HCEC 1CT (cell line): ENCODE data around the gene SEMA6B.
"Not testable (repeated sequence)": the region's sequence is repeated elsewhere in the genome, so short reads cannot be mapped to it uniquely, and the experiment has no call there.

ENCODE experiments used
- DNase-seq: peaks from one replicate; pipeline ENCODE4 v3.0.0-alpha.2; 2017

Gene SEMA6B

GRCh38 chr19:4559569-4559968 is at the start of gene SEMA6B:
Gene SEMA6B, minus strand, starts transcription at chr19:4559684. Its CDS starts 1,227 bp downstream, at chr19:4558457.
- peak; percentile 21 for DNase-seq

DNA sequence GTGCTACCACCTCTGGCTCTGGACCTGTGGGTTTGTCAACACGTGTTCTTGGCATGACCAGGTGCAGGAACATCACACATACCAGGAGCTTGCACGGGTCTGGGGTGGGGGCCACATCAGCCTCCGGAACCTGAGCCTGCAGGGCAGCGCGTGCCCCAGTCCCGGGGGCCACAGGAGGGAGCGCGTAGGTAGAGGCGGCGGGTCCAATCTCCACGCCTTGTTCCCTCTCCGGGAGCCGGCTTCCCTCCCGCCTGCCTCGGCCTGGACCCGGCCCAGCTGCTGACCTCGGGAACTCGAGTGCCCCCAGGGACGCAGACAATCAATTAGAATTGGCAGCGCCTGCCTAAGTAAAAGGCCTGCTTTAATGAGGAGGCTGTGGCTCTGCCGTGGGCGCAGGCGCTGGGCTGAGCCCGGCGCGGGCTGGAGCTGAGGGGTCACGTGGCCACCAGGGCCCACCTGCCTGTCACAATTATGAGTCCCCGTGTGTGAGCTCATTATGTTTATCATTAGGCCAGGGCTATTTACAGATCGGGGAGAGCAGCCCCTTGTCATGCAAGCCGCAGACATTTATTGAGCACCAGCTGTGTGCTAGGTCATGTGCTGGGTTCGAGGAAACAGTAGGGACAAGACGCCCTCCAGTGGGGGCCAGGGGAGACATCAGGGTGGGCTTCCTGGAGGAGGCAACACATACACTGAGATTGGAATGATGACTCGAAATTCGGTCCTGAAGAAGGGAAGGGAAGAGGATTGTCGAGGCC is 47.6 kb upstream of the SEMA6B start:
- DNase-seq: no peak

DNA sequence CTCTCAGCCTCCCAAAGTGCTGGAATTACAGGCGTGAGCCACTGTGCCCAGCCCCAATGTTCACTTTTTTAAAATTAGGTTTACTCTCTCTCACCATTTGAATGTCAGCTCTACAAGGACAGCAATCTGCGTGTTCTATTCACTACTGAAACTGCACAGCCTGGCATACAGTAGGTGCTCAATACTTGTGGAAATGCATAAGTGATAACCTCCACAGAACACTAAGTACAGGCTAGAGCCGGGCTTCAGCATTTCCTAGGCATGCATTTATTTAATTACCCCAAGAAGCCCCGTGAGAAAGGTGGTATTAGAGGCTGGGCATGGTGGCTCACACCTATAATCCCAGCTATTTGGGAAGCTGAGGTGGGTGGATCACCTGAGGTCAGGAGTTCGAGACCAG is 46.7 kb upstream of the SEMA6B start:
- no peak for DNase-seq

- DNase-seq: no peak
Measured at GRCh38 chr19:4604912-4605311, 45.4 kb upstream of the SEMA6B start.

GRCh38 chr19:4602915-4603314 is 43.4 kb upstream of the SEMA6B start:
- DNase-seq: no peak

- no peak for DNase-seq
Measured at GRCh38 chr19:4602173-4602788, 42.8 kb upstream of the SEMA6B start.

DNA sequence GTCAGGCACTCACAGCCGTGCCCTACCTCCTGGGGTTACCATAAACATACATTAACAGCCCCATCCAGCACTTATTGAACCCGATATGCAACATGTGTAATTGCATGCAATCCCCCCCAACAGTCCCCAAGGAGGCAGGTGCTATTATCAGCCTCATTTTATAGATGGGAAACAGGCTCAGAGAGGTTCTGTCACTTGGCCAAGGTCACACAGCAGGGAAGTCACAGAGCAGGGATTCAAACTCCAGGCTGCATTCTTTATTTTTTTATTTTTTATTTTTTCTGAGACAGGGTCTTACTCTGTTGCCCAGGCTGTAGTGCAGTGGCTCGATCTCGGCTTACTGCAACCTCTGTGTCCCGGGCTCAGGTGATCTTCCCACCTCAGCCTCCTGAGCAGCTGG is 41.4 kb upstream of the SEMA6B start:
- DNase-seq: no peak

GRCh38 chr19:4600082-4600481 is 40.6 kb upstream of the SEMA6B start:
- DNase-seq: no peak

- no peak for DNase-seq
Measured at GRCh38 chr19:4598712-4599111, 39.2 kb upstream of the SEMA6B start.

DNA sequence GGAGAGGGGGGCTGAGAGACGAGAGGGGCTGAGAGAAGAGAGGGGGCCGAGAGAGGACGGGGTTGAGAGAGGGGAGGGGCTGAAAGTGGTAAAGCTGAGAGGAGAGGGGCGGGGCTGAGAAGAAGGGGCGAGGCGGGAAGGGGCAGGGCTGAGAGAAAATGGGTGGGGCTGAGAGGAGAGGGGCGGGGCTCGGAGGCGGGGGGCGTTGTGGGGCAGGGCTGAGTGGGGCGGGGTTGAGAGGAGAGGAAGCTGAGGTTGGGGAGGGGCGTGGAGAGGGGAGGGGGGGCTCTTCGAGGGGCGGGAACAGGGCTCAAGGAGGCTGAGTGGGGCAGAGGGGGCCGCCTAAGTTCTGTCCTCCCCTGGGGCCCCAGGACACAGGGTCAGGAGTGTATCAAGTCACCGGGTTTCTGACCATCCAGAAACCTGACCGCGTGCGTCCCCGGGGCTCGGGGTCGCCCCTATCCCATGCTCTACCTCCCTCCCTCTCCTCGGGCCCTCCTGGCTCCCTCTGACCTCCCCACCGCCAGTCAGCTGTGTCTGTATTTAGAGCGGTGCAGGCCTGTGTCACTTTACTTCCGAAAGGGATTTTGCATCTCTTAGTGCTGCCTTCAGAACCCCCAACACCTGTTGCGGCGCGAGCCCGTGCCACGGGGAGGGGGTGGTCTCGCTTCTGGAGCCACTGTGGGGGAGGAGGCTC is 38.6 kb upstream of the SEMA6B start:
- peak; percentile 36 for DNase-seq

- DNase-seq: no peak
Measured at GRCh38 chr19:4597278-4597974, 37.9 kb upstream of the SEMA6B start.

DNA sequence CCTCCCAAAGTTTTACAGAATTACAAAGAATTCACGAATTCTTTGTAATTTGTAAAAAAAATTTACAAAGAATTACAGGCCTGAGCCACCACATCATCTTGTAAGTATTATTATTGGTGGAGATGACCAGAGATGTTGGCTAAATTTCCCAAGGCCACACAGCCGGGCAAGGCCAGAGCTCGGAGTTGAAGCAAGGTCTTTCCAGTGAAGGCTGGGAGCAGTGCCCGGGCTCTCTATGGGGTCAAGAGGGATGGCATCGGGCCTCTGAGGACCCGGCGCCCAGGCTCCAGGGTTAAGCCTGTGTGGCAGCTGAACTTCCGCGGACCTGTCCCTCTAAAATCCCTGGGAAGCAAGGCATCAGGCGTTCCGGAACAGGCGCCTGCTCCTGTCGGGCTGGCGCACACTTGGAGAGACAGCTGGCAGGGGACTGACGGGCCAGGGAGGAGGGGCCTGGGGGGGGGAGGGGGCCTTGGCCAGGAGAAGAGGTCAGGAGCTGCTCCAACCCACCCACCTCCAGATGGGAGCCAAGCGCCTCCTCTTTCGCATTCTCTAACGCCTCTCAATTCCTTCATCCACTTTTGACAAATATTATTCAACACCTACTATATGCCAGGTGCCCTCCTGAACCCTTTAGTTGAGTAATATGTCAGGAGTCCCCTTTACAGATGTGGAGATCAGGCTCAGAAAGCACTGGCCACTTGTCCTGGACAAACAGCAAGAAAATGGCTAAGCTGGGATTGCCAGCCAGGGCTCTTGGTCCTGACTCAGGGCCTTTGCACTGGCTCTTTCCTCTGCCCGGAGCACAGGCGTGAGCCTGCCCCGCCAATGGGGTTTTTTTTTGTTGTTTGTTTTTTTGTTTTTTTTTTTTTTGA is 36.8 kb upstream of the SEMA6B start:
- DNase-seq: no peak

- DNase-seq: not testable (repeated sequence)
Measured at GRCh38 chr19:4595158-4595557, 35.7 kb upstream of the SEMA6B start.

DNA sequence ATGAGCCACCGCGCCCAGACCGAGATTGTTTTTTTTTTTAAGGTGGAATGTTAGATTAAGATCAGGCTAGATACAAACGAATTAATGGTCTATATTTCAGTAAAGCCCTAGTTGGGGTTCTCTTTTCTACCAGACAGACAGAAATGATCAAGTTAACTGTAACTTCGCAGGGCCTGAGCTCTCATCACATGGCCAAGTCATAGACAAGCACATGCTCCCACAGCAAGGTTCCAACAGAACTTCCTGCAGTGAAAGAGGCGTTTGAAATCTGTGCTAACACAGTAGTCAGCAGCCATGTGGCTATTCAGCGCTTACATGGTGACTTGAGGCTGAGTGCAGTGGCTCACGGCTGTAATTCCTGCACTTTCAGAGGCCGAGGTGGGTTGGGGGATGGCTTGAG is 34.7 kb upstream of the SEMA6B start:
- DNase-seq: no peak

GRCh38 chr19:4593409-4593851 is 33.9 kb upstream of the SEMA6B start:
- peak; percentile 90 for DNase-seq

- DNase-seq: no peak
Measured at GRCh38 chr19:4592445-4592844, 33.0 kb upstream of the SEMA6B start.

DNA sequence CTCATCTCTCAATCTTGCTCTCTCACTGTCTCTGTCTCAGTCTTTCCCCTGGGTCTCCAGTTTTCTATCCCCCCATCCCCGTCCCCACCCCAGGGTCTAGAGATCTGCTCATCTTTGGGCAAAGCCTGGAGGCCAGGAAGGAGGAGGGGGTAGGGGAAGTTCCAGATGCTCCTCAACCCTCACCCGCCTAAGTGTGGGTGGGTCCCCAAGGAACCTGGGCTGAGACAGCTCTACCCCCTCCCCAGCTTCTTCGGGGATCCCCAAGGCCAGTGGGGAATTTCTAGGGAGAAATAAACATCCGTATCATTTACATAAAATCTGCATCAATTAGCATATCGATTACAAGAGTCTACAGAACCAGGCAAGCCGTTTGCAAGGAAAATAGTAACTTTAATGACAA is 31.8 kb upstream of the SEMA6B start:
- no peak for DNase-seq

GRCh38 chr19:4590559-4590958 is 31.1 kb upstream of the SEMA6B start:
- no peak for DNase-seq

GRCh38 chr19:4589579-4590410 is 30.3 kb upstream of the SEMA6B start:
- peak; percentile 20 for DNase-seq

DNA sequence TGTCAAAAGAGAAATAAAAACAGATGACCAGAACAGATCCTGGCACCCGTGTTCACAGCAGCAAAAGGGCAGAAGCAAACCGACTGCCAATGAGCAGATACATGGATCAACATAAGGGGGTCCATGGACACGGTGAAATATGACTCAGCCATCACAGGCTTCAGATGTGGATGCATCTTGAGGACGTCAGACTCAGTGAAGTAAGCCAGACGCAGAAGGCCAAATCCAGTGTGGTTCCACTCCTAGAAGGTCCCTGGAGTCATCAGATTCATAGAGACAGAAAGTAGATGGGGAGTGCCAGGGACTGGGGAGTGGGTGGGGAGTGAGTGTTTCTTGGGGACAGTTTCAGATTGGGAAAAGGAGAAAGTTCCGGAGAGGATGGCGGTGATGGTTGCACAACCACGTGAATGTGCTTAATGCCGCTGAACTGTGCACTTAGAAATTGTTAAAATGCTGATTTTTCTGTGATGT is 28.8 kb upstream of the SEMA6B start:
- no peak for DNase-seq

DNA sequence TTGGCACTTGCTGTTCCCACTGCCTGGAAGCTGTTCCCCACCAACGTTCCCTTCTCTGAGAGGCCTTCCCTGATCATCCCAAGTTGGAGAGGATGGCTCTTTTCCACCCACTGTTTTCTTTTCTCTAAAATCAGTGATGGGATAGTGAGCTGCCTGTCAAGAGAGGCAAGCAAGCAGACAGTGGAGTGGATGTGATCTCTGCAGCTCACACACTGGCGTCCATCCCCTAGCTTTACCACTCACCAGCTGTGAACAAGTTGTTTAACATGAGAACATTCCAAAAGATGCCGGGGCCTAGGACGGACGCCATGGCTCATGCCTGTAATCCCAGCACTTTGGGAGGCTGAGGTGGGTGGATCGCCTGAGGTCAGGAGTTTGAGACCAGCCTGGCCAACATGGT is 28.0 kb upstream of the SEMA6B start:
- no peak for DNase-seq
